Measurements from ENCODE around the gene MYO15B.

DNA sequence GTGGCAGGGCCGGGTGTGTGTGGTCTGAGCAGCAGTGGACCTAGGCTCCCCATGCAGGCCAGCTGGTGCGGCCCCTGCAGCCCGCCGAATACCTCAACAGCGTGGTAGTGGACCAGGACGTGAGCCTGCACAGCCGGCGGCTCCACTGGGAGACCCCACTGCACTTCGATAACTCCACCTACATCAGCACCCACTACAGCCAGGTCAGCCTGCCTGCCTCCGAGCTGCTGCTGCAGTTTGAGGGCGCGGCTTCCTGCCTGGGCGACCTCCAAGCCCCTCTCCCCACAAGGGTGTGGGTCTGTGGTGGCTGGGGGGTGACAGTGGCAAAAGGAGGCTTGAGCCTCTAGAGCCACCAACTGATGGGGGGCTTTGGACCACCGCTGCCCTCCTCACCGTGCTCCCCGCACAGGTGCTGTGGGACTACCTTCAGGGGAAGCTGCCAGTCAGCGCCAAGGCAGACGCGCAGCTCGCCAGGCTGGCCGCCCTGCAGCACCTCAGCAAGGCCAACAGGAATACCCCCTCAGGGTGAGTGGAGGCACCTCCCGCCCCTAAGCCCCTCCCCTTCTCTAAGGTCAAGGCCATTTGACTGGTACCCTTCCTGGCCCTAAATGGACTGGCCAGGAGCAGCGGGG, 37.2 kb downstream of the MYO15B start:
- TF ChIP-seq CTCF (IDR thresholded peaks at IDR 0.05) (no peak), POLR2AphosphoS5 (IDR thresholded peaks at IDR 0.05; ENCODE audit: low read depth, low read length) (no peak), TCF7L2 (IDR thresholded peaks at IDR 0.05; ENCODE audit: low read depth, low read length) (no peak)

All from Panc1 (cell line).